Liver (tissue), 3 donors: ENCODE results near the gene LHFPL2.

ENCODE experiments used
- EGR1 ChIP-seq, 2 donors: IDR thresholded peaks; 2 replicates each; pipeline ENCODE4 v1.6.1; 2016 to 2018; ENCODE audit warnings: antibody characterized with exemption in 2 of 2, low read depth in 2 of 2
- FOXA1 ChIP-seq: IDR thresholded peaks from 2 replicates; pipeline ENCODE4 v1.6.1; 2016; ENCODE audit warnings: antibody characterized with exemption
- GABPA ChIP-seq, 2 donors: IDR thresholded peaks in 1 of 2; conservative IDR thresholded peaks in 1 of 2; 2 replicates each; pipeline ENCODE4 v1.6.1; 2016; ENCODE audit warnings: antibody characterized with exemption in 2 of 2, mild to moderate bottlenecking in 1 of 2, moderate library complexity in 1 of 2
- HNF4A ChIP-seq, 2 donors: conservative IDR thresholded peaks; 2 replicates each; pipeline ENCODE4 v1.6.1; 2016; ENCODE audit warnings: antibody characterized with exemption in 2 of 2, mild to moderate bottlenecking in 2 of 2
- JUND ChIP-seq, 2 donors: IDR thresholded peaks; 2 replicates each; pipeline ENCODE4 v1.6.1; 2016; ENCODE audit warnings: antibody characterized with exemption in 2 of 2
- RAD21 ChIP-seq, 2 donors: IDR thresholded peaks; 2 replicates each; pipeline ENCODE4 v1.6.1; 2016; ENCODE audit warnings: antibody characterized with exemption in 2 of 2, mild to moderate bottlenecking in 2 of 2
- RXRA ChIP-seq, 2 donors: IDR thresholded peaks; 2 replicates each; pipeline ENCODE4 v1.6.1; 2017 to 2018; ENCODE audit warnings: antibody characterized with exemption in 2 of 2, mild to moderate bottlenecking in 1 of 2
- SP1 ChIP-seq: IDR thresholded peaks from 2 replicates; pipeline ENCODE4 v1.6.1; 2018; ENCODE audit warnings: antibody characterized with exemption, mild to moderate bottlenecking
- TAF1 ChIP-seq: conservative IDR thresholded peaks from 2 replicates; pipeline ENCODE4 v1.6.1; 2016; ENCODE audit warnings: antibody characterized with exemption, mild to moderate bottlenecking
- YY1 ChIP-seq: IDR thresholded peaks from 2 replicates; pipeline ENCODE4 v1.6.1; 2016; ENCODE audit warnings: antibody characterized with exemption, mild to moderate bottlenecking
- TF ChIP-seq, protein P1 (sequence below): fragments of 150-350 bp; IDR thresholded peaks from 2 replicates; pipeline ENCODE4 v1.5.1; 2017; ENCODE audit warnings: improper control_type of control experiment, low read depth, low read length; ENCODE audit not compliant: missing input control
- TF ChIP-seq, protein P2 (sequence below): IDR thresholded peaks from 2 replicates; pipeline ENCODE4 v1.6.1; 2016; ENCODE audit warnings: antibody characterized with exemption
- TF ChIP-seq, protein P3 (sequence below): IDR thresholded peaks from 2 replicates; pipeline ENCODE4 v1.6.1; 2016; ENCODE audit warnings: antibody characterized with exemption
- TF ChIP-seq, protein P4 (sequence below): IDR thresholded peaks from 2 replicates; pipeline ENCODE4 v1.6.1; 2016; ENCODE audit warnings: antibody characterized with exemption, mild to moderate bottlenecking
- donor health status: healthy.
- donor health status: healthy.

DNA sequence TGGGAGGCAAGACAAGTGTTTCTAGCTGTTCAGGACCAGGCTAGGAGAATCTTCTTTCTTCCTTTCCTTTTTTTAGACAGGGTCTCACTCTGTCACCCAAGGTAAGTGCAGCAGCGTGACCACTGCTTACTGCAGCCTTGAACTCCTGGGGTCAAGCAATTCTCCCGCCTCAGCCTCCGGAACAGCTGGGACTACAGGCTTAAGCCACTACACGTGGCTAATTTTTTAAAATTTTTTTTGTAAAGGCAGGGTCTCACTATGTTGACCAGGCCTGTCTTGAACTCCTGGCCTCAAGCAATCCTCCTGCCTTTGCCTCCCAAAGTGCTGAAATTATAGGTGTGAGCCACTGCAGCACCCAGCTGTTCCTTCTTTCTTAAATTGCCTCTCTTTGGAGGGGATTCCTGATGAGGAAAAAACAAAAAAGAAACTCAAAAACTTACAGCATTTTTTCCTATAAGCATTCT lies 53.1 kb downstream of the LHFPL2 start:
- TF ChIP-seq, protein P1, sequence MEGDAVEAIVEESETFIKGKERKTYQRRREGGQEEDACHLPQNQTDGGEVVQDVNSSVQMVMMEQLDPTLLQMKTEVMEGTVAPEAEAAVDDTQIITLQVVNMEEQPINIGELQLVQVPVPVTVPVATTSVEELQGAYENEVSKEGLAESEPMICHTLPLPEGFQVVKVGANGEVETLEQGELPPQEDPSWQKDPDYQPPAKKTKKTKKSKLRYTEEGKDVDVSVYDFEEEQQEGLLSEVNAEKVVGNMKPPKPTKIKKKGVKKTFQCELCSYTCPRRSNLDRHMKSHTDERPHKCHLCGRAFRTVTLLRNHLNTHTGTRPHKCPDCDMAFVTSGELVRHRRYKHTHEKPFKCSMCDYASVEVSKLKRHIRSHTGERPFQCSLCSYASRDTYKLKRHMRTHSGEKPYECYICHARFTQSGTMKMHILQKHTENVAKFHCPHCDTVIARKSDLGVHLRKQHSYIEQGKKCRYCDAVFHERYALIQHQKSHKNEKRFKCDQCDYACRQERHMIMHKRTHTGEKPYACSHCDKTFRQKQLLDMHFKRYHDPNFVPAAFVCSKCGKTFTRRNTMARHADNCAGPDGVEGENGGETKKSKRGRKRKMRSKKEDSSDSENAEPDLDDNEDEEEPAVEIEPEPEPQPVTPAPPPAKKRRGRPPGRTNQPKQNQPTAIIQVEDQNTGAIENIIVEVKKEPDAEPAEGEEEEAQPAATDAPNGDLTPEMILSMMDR = no peak
- TF ChIP-seq FOXA1 (no peak), RAD21 (IDR thresholded peaks at IDR 0.05) (no peak), JUND (IDR thresholded peaks at IDR 0.05) (no peak), SP1 (no peak), GABPA (IDR thresholded peaks at IDR 0.05 in 1 of 2, conservative IDR thresholded peaks at IDR 0.05 in 1 of 2) (no peak), EGR1 (IDR thresholded peaks at IDR 0.05; ENCODE audit: low read depth in 2 of 2) (no peak), TAF1 (no peak), RXRA (IDR thresholded peaks at IDR 0.05) (no peak), HNF4A (conservative IDR thresholded peaks at IDR 0.05) (no peak), YY1 (no peak)
- TF ChIP-seq, protein P2, sequence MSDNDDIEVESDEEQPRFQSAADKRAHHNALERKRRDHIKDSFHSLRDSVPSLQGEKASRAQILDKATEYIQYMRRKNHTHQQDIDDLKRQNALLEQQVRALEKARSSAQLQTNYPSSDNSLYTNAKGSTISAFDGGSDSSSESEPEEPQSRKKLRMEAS = no peak
- TF ChIP-seq, protein P3, sequence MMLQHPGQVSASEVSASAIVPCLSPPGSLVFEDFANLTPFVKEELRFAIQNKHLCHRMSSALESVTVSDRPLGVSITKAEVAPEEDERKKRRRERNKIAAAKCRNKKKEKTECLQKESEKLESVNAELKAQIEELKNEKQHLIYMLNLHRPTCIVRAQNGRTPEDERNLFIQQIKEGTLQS = no peak
- TF ChIP-seq, protein P4, sequence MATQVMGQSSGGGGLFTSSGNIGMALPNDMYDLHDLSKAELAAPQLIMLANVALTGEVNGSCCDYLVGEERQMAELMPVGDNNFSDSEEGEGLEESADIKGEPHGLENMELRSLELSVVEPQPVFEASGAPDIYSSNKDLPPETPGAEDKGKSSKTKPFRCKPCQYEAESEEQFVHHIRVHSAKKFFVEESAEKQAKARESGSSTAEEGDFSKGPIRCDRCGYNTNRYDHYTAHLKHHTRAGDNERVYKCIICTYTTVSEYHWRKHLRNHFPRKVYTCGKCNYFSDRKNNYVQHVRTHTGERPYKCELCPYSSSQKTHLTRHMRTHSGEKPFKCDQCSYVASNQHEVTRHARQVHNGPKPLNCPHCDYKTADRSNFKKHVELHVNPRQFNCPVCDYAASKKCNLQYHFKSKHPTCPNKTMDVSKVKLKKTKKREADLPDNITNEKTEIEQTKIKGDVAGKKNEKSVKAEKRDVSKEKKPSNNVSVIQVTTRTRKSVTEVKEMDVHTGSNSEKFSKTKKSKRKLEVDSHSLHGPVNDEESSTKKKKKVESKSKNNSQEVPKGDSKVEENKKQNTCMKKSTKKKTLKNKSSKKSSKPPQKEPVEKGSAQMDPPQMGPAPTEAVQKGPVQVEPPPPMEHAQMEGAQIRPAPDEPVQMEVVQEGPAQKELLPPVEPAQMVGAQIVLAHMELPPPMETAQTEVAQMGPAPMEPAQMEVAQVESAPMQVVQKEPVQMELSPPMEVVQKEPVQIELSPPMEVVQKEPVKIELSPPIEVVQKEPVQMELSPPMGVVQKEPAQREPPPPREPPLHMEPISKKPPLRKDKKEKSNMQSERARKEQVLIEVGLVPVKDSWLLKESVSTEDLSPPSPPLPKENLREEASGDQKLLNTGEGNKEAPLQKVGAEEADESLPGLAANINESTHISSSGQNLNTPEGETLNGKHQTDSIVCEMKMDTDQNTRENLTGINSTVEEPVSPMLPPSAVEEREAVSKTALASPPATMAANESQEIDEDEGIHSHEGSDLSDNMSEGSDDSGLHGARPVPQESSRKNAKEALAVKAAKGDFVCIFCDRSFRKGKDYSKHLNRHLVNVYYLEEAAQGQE = no peak
